ENCODE data around the gene NTM.

The NTM gene

GRCh38 chr11:132335311-132335710, 964.9 kb downstream of the NTM start:
- no peak overlapping the region for H3K4me3 ChIP-seq (ENCODE audit: low read depth, low read length)
- TF ChIP-seq CTCF (IDR thresholded peaks at IDR 0.05; ENCODE audit: low read depth, low read length) = no peak

DNA sequence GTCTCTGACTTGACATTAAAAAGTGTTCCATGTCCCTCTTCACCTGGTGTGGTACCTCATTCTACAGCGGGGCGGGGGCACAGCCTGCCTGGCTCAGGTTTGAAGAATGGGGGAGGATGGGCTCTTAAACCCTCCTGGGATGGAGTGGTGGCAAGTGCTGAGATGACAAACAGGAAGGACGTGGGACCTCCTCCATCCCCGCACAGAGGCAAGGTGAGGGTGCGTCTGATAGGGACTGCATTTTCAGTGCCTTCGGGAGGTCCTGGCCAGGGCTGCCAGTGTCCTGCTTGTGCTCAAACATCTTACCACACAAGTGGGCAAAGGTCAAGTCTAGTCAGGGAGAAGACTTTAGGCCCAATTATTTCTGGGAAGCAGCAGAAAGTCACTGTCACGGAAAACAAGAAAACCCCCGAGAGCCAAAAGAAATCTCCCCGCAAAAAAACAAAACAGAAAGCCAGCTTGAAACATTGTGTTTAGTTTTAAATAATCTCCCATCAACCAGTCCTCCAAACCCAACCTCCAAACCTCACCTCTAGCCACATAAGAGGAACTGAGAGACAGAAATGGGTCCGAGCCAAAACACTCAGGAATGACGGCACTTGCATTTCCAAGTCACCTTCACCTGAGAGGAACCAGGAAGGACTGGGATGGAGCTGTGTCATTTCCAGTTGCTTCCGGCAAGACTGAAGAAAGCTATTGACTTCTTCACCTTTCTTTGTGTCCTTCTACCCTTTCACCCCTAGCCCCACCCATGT, 966.5 kb downstream of the NTM start:
- no peak overlapping the region for H3K4me3 ChIP-seq (ENCODE audit: low read depth, low read length)
- no peak for TF ChIP-seq CTCF (IDR thresholded peaks at IDR 0.05; ENCODE audit: low read depth, low read length)

DNA sequence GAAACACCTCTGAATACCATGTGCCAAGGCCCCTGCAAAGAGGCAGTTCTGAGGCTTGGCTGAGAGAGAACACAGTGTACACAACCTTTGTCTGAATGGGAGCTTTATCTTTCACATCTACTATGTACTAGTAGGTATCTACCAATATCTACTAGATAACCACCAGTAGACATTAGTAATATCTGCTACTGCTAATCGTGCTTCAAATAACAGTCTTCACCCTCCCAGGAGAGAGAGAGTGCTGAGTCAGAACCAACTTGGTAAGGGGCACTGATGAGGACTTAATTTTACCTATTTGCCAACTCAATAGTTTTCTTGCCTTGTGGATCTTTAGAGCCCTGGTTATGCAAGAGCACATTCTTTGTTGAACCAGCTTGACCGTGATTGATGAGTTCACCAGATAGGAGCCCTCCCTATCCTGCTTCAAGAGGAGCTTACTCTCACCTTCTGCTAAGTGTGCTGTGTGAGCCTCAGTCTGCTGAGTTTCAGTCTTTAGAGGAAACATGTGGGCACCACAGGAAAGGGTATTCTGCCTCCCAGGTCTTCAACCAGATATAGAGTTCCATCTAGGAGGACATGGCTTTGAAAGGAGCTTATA, 967.5 kb downstream of the NTM start:
- TF ChIP-seq CTCF (IDR thresholded peaks at IDR 0.05; ENCODE audit: low read depth, low read length) = no peak
- H3K4me3 ChIP-seq (ENCODE audit: low read depth, low read length) = no peak overlapping the region

- TF ChIP-seq CTCF (IDR thresholded peaks at IDR 0.05; ENCODE audit: low read depth, low read length) = no peak
- no peak overlapping the region for H3K4me3 ChIP-seq (ENCODE audit: low read depth, low read length)
Measured at GRCh38 chr11:132342408-132342807, 972.0 kb downstream of the NTM start.

DNA sequence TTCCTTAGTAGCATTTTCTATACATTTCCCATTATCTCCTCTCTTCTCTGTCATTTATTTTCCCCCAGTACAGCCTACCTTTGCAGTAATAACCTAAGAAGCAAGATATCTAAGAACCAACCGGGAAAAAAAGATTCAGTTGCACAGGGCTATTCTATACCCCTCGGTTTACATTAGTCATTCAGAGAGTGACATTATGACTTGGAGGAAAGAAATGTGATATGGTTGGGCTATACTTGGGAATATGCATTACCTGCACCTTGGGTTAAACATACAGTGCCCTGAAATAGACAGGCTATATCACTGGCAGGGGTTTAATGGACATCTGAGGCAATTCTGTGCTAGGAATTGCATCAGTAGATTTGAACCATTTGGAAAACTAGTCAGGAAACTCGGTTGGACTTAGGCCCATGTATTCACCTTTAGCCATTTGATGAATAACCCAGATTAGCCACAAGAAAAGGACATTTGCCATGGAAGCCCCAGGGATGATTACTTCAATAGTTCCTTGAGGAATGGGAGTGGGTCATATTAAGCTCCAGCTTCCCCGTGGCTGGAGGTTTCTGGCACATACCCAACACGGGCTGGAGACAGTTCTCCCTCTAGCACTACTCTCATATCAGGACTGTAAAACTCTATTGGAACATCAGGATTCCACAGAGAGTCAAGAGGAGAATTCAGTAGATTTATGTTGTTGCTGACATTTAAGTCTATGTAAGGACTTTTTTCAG, 973.2 kb downstream of the NTM start:
- TF ChIP-seq CTCF (IDR thresholded peaks at IDR 0.05; ENCODE audit: low read depth, low read length) = no peak

DNA sequence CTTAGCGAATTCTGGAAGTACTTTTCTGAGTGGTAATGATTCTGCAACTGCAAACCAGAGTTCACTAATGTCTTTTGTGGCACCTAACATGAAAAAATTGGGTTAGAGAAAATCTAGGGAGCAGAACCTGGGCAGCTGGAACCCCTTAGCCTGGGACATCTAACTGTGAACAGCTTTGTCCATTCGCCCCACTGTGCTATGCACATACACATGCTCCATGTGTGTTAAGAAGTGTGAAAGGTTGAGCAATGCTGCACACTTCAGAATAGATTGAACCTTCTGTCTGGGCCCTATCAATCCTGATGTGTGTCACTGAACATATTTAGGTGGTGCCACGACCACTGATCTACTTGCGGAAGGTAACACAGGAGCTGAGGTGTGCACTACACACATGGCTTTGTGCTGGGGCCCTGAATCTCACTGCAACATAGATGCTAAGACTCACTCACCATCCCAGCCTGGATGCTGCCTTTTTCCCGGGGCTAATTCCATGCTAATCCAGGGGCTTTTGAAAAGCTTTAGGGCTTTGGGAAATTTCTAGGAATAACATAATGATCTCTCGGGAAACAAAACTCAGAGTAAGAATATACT, 976.2 kb downstream of the NTM start:
- TF ChIP-seq CTCF (IDR thresholded peaks at IDR 0.05; ENCODE audit: low read depth, low read length) = no peak
- no peak overlapping the region for H3K4me3 ChIP-seq (ENCODE audit: low read depth, low read length)

More for the DNA sequence above, 973.2 kb downstream of the NTM start:
- no peak overlapping the region for H3K4me3 ChIP-seq (ENCODE audit: low read depth, low read length)
